ENCODE data around the gene CMTM1.
"Not testable (repeated sequence)": the region's sequence is repeated elsewhere in the genome, so short reads cannot be mapped to it uniquely, and the experiment has no call there.

The CMTM1 gene

GRCh38 chr16:66562409-66562808, 3.8 kb upstream of the CMTM1 start:
- H3K4me3 ChIP-seq (ENCODE audit: low read depth, low read length): no peak overlapping the region
- in situ Hi-C loops (cut with HindIII; ENCODE audit: low sequenced_read_pairs): no loop called here
- DNase-seq (ENCODE audit: low read depth, low spot score): no peak
- TF ChIP-seq, protein P1, sequence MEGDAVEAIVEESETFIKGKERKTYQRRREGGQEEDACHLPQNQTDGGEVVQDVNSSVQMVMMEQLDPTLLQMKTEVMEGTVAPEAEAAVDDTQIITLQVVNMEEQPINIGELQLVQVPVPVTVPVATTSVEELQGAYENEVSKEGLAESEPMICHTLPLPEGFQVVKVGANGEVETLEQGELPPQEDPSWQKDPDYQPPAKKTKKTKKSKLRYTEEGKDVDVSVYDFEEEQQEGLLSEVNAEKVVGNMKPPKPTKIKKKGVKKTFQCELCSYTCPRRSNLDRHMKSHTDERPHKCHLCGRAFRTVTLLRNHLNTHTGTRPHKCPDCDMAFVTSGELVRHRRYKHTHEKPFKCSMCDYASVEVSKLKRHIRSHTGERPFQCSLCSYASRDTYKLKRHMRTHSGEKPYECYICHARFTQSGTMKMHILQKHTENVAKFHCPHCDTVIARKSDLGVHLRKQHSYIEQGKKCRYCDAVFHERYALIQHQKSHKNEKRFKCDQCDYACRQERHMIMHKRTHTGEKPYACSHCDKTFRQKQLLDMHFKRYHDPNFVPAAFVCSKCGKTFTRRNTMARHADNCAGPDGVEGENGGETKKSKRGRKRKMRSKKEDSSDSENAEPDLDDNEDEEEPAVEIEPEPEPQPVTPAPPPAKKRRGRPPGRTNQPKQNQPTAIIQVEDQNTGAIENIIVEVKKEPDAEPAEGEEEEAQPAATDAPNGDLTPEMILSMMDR (IDR thresholded peaks at IDR 0.05; ENCODE audit: low read depth, low read length): no peak

DNA sequence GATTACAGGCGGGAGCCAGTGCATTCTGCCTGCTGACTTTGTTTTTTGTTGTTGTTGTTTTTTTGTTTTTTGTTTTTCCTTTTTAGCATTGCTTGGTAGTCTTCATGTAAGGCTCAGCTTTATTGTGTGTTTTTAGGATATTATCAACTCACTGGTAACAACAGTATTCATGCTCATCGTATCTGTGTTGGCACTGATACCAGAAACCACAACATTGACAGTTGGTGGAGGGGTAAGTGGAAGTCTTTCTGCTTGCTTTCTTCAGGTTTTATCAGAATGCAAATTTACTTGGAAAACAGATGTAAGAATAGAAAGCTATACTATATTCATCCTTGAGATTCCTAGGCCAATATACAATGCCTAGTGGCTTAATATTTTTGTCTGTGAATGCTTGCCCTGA, 3.3 kb upstream of the CMTM1 start:
- DNase-seq (ENCODE audit: low read depth, low spot score): no peak
- in situ Hi-C loops (cut with HindIII; ENCODE audit: low sequenced_read_pairs): no loop called here
- no peak overlapping the region for H3K4me3 ChIP-seq (ENCODE audit: low read depth, low read length)
- TF ChIP-seq, protein P1 (IDR thresholded peaks at IDR 0.05; ENCODE audit: low read depth, low read length): no peak

- H3K4me3 ChIP-seq (ENCODE audit: low read depth, low read length): no peak overlapping the region
- DNase-seq (ENCODE audit: low read depth, low spot score): no peak
- TF ChIP-seq, protein P1 (IDR thresholded peaks at IDR 0.05; ENCODE audit: low read depth, low read length): no peak
- in situ Hi-C loops (cut with HindIII; ENCODE audit: low sequenced_read_pairs): no loop called here
Observed at GRCh38 chr16:66563574-66564334, 2.5 kb upstream of the CMTM1 start.

DNA sequence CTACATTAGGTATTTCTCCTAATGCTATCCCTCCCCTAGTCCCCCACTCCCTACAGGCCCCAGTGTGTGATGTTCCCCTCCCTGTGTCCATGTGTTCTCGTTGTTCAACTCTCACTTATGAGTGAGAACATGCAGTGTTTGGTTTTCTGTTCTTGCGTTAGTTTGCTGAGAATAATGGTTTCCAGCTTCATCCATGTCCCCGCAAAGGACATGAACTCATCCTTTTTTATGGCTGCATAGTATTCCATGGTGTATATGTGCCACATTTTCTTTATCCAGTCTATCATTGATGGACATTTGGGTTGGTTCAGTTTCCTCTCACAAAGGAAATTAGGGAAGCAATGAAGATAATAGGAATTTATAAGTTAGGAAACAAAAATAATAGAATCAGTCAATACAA, 1.0 kb downstream of the CMTM1 start:
- in situ Hi-C loops (cut with HindIII; ENCODE audit: low sequenced_read_pairs); DNase-seq (ENCODE audit: low read depth, low spot score); H3K4me3 ChIP-seq (ENCODE audit: low read depth, low read length): not testable (repeated sequence)

DNA sequence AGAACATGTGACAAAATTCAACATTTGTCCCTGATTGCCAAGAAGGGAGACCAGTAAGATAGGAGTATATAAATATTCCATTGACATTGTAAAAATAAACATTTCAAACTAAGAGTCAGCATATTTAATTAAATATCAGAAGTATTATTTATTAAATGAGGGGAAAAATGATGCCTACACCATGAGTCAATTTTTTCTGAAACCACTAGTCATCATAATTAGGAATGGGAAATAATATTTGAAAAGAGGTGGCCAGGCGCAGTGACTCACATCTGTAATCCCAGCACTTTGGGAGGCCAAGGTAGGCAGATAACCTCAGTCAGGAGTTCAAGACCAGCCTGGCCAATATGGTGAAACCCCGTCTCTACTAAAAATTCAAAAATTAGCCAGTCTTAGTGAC, 2.1 kb downstream of the CMTM1 start:
- TF ChIP-seq, protein P1 (IDR thresholded peaks at IDR 0.05; ENCODE audit: low read depth, low read length): no peak
- no peak overlapping the region for H3K4me3 ChIP-seq (ENCODE audit: low read depth, low read length)
- no peak for DNase-seq (ENCODE audit: low read depth, low spot score)
- in situ Hi-C loops (cut with HindIII; ENCODE audit: low sequenced_read_pairs): no loop called here

DNA sequence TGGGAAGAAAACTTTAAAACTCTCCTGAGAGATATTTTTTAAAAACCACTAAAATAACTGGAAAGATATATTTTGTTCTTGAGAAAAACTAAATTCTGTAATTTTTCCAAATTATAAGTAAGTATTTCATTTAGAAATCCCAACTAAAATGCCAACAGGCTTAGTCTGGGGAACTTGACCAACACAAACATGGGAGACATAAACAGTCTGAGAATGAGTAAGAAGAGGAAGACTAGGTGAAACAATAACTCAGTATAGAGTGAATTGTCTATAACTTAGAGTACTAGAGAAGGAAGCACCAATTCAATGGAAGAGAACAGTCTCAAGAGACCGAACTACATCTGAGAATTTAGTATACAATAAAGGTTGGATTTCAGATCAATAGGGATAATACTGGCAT, 2.9 kb downstream of the CMTM1 start:
- DNase-seq (ENCODE audit: low read depth, low spot score): peak; percentile 72
- in situ Hi-C loops (cut with HindIII; ENCODE audit: low sequenced_read_pairs): no loop called here
- no peak overlapping the region for H3K4me3 ChIP-seq (ENCODE audit: low read depth, low read length)
- TF ChIP-seq, protein P1 (IDR thresholded peaks at IDR 0.05; ENCODE audit: low read depth, low read length): no peak

DNA sequence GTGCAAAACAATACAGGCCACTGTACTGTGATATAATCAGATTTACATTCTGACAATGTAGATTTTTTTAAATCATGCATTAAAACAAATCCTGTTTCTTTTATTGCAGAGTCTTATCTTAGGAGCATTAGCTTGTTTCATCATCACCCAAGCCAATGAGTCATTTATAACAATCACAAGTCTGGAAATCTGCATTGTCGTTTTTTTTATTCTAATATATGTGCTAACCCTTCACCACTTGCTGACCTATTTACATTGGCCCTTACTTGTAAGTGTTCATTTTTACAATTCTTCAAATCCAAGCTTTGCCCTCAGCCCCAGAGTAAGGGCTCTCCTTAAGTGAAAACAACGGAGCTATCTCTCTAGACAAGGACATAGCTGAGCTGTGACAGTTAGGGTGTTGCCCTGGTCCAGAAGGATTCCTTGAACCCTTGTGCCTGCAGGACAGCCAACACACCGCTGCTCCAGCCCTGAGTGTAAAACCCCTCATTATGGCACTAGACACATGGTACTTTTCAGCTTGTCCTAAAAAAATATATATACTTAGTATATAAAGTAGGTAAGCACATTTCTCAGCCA, 3.7 kb downstream of the CMTM1 start:
- TF ChIP-seq, protein P1 (IDR thresholded peaks at IDR 0.05; ENCODE audit: low read depth, low read length): no peak
- peak; percentile 62 for DNase-seq (ENCODE audit: low read depth, low spot score)
- no peak overlapping the region for H3K4me3 ChIP-seq (ENCODE audit: low read depth, low read length)
- in situ Hi-C loops (cut with HindIII; ENCODE audit: low sequenced_read_pairs): no loop called here

Measured in astrocyte of the spinal cord (primary cell).